MM.1S (cell line): Measurements from ENCODE around the gene FAM219A.

Experiments used
- DNase-seq: peaks from one replicate; pipeline ENCODE4 v3.0.0-alpha.2; 2015
- H2AFZ ChIP-seq: fragments of 300-600 bp; sonication (generic); 2 replicates; pipeline ENCODE4 v1.6.0; 2016; ENCODE audit warnings: antibody characterized with exemption, low read length
- H3F3A ChIP-seq: fragments of 300-600 bp; sonication (generic); 2 replicates; pipeline ENCODE4 v1.6.1; 2016; ENCODE audit warnings: mild to moderate bottlenecking, antibody characterized with exemption, low read length, moderate library complexity, mixed read lengths; ENCODE audit not compliant: insufficient read depth
- H3K27ac ChIP-seq: fragments of 300-600 bp; sonication (generic); 2 replicates; pipeline ENCODE4 v1.5.1; 2016; ENCODE audit warnings: mild to moderate bottlenecking, low read length
- H3K27me3 ChIP-seq: fragments of 300-600 bp; sonication (generic); replicated peaks from 2 replicates; pipeline ENCODE4 v1.6.0; 2016; ENCODE audit warnings: low read length; ENCODE audit not compliant: insufficient read depth
- H3K36me3 ChIP-seq: fragments of 300-600 bp; sonication (generic); replicated peaks from 2 replicates; pipeline ENCODE4 v1.6.1; 2016; ENCODE audit warnings: mild to moderate bottlenecking, low read length, mixed read lengths; ENCODE audit not compliant: insufficient read depth
- H3K4me1 ChIP-seq: fragments of 300-600 bp; sonication (generic); 2 replicates; pipeline ENCODE4 v1.6.1; 2016; ENCODE audit warnings: low read length, mixed read lengths
- H3K4me2 ChIP-seq: fragments of 300-600 bp; sonication (generic); 2 replicates; pipeline ENCODE4 v1.6.0; 2016; ENCODE audit warnings: low read depth, low read length
- H3K4me3 ChIP-seq: fragments of 300-600 bp; sonication (generic); 2 replicates; pipeline ENCODE4 v1.5.1; 2016; ENCODE audit warnings: low read length, mixed read lengths
- H3K79me2 ChIP-seq: fragments of 300-600 bp; sonication (generic); 2 replicates; pipeline ENCODE4 v1.6.1; 2016; ENCODE audit warnings: mixed run types, low read length, mixed read lengths
- H3K9ac ChIP-seq: fragments of 300-600 bp; sonication (generic); 2 replicates; pipeline ENCODE4 v1.6.1; 2016; ENCODE audit warnings: low read length, mixed read lengths
- H3K9me2 ChIP-seq: fragments of 300-600 bp; sonication (generic); replicated peaks from 2 replicates; pipeline ENCODE4 v1.6.1; 2016; ENCODE audit warnings: mild to moderate bottlenecking, low read length, mixed read lengths; ENCODE audit not compliant: insufficient read depth
- H3K9me3 ChIP-seq: fragments of 300-600 bp; sonication (generic); replicated peaks from 2 replicates; pipeline ENCODE4 v1.6.1; 2016; ENCODE audit warnings: mild to moderate bottlenecking, low read length, mixed read lengths; ENCODE audit not compliant: insufficient read depth
- H4K20me1 ChIP-seq: fragments of 300-600 bp; sonication (generic); 2 replicates; pipeline ENCODE4 v1.6.1; 2016; ENCODE audit warnings: mild to moderate bottlenecking, low read length, moderate library complexity, mixed read lengths; ENCODE audit not compliant: insufficient read depth
- CTCF ChIP-seq: fragments of 300-600 bp; sonication (generic); IDR thresholded peaks from 2 replicates; pipeline ENCODE4 v1.5.1; 2016; ENCODE audit warnings: antibody characterized with exemption, low read length, mixed read lengths
- EZH2 ChIP-seq: fragments of 300-600 bp; sonication (generic); optimal IDR thresholded peaks from 2 replicates; pipeline ENCODE3; 2017; ENCODE audit warnings: low read depth, mild to moderate bottlenecking, antibody characterized with exemption, low read length, mixed read lengths
- EZH2phosphoT487 ChIP-seq: fragments of 300-600 bp; sonication (generic); IDR thresholded peaks from 2 replicates; pipeline ENCODE4 v1.6.1; 2018; ENCODE audit warnings: antibody characterized with exemption, low read length

The FAM219A gene

GRCh38 chr9:34456151-34456550 is 2.2 kb downstream of the FAM219A start:
- H3K36me3 ChIP-seq, result no peaks in the 10 kb centered on the region
- H3K27ac ChIP-seq, result no peak overlapping the region
- H3K4me1 ChIP-seq, result peaks cover 23% of the 10 kb centered on the region
- DNase-seq, result no peak
- no peak overlapping the region for H2AFZ ChIP-seq
- H3F3A ChIP-seq, result no peaks in the 10 kb centered on the region
- H3K4me3 ChIP-seq, result no peak overlapping the region
- no peaks in the 10 kb centered on the region for H3K27me3 ChIP-seq
- no peak overlapping the region for H3K9ac ChIP-seq
- no peaks in the 10 kb centered on the region for H3K9me2 ChIP-seq
- no peaks in the 10 kb centered on the region for H3K9me3 ChIP-seq
- peaks cover 68% of the 10 kb centered on the region for H3K79me2 ChIP-seq
- no peaks in the 10 kb centered on the region; the same call in 1 of the 2 replicates for H4K20me1 ChIP-seq
- TF ChIP-seq EZH2phosphoT487, result no peak
- no peak for TF ChIP-seq EZH2
- no peak for TF ChIP-seq CTCF
- H3K4me2 ChIP-seq, result peak overlapping the region; percentile 74; the same call in 1 of the 2 replicates

- Histone ChIP-seq H3K27ac (no peak overlapping the region), H3K4me1 (peaks cover 23% of the 10 kb centered on the region), H2AFZ (no peak overlapping the region), H3K36me3 (no peaks in the 10 kb centered on the region), H3K9me3 (no peaks in the 10 kb centered on the region), H3K79me2 (peaks cover 78% of the 10 kb centered on the region), H3K4me2 (no peak overlapping the region), H4K20me1 (no peaks in the 10 kb centered on the region; the same call in 1 of the 2 replicates), H3K9me2 (no peaks in the 10 kb centered on the region), H3F3A (no peaks in the 10 kb centered on the region), H3K4me3 (no peak overlapping the region), H3K27me3 (no peaks in the 10 kb centered on the region), H3K9ac (no peak overlapping the region)
- no peak for DNase-seq
- no peak for TF ChIP-seq EZH2phosphoT487
- peak; percentile 10; the same call in 1 of the 2 replicates for TF ChIP-seq CTCF
- no peak for TF ChIP-seq EZH2
Measured at GRCh38 chr9:34454571-34455065, 3.8 kb downstream of the FAM219A start.

GRCh38 chr9:34452568-34452967 is 5.8 kb downstream of the FAM219A start:
- H3K27me3 ChIP-seq, result no peaks in the 10 kb centered on the region
- H3K9me2 ChIP-seq, result no peaks in the 10 kb centered on the region
- no peak for TF ChIP-seq CTCF
- TF ChIP-seq EZH2phosphoT487, result no peak
- TF ChIP-seq EZH2, result no peak
- H4K20me1 ChIP-seq, result no peaks in the 10 kb centered on the region; the same call in 1 of the 2 replicates
- no peak overlapping the region for H2AFZ ChIP-seq
- peaks cover 86% of the 10 kb centered on the region for H3K79me2 ChIP-seq
- no peaks in the 10 kb centered on the region for H3K9me3 ChIP-seq
- no peak overlapping the region for H3K4me2 ChIP-seq
- H3K27ac ChIP-seq, result no peak overlapping the region
- H3K9ac ChIP-seq, result no peak overlapping the region
- no peak for DNase-seq
- H3K4me3 ChIP-seq, result no peak overlapping the region
- peaks cover 23% of the 10 kb centered on the region for H3K4me1 ChIP-seq
- no peaks in the 10 kb centered on the region for H3F3A ChIP-seq
- H3K36me3 ChIP-seq, result no peaks in the 10 kb centered on the region
